ENCODE data around the gene TRIP13.

GRCh38 chr5:957748-958485, 65.2 kb downstream of the TRIP13 start:
- TF ChIP-seq CTCF (IDR thresholded peaks at IDR 0.05) (no peak), POLR2A (IDR thresholded peaks at IDR 0.05) (no peak)

Data from testis (tissue), 2 donors.